ENCODE measurements around the gene CCDC117.
"Not testable (repeated sequence)": the region's sequence is repeated elsewhere in the genome, so short reads cannot be mapped to it uniquely, and the experiment has no call there.

The CCDC117 gene

GRCh38 chr22:28801845-28802594 lies 29.5 kb downstream of the CCDC117 start:
- no peak for DNase-seq (ENCODE audit: low read depth)

DNA sequence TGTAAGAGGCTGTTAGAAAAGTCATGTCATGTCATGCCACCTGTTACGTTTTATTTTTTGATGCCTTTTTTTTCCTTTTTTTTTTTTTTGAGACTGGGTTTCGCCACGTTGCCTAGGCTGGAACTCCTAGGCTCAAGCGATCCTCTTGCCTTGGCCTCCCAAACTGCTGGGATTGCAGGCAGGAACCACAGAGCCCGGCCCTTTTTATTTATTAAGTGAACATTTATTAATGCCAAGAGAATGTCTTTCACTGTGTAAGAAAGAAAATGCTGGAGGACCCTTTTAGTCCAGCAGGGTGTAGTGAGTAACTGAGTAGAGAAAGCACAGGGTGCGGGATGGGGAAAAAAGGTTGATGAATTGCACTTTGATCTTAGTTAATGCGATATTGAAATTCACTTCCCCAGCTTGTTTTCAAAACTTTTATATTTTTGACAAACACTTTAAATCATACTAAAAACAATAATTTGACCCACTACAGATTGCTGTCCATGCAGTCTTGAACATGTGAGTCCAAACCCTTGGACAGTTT lies 30.2 kb downstream of the CCDC117 start:
- DNase-seq (ENCODE audit: low read depth): no peak

DNA sequence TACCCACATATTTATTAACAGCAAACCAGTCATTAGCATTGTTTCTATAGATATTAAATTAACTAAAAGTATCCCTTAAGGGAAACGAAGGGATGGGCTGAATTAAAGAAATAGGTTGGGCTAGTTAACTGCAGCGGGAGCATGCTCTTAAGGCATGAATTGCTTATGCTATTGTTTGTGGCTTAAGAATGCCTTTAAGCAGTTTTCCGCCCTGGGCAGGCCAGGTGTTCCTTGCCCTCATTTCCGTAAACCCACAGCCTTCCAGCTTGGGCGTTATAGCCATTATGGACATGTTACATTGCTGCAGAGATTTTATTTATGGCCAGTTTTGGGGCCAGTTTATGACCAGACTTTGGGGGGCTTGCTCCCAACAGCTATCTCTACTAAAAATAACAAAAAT lies 32.9 kb downstream of the CCDC117 start:
- not testable (repeated sequence) for DNase-seq (ENCODE audit: low read depth)

- DNase-seq (ENCODE audit: low read depth): no peak
Measured at GRCh38 chr22:28808716-28809355, 36.3 kb downstream of the CCDC117 start.

- DNase-seq (ENCODE audit: low read depth): peak; percentile 12
Measured at GRCh38 chr22:28810821-28811491, 38.5 kb downstream of the CCDC117 start.

DNA sequence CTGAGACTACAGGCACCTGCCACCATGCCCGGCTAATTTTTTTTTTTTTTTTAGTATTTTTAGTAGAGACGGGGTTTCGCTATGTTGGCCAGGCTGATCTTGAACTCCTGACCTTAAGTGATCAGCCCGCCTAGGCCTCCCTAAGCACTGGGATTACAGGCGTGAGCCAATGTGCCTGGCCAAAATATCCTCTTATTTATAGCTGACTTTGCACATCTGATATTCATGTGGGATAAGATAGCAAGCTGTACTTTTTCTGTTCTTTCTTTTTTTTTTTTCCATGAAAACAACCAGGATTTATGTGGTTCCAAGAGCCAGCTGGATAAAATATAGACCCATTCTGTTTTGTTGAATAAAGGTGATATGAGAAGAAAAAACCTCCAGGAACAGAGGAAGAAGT lies 40.0 kb downstream of the CCDC117 start:
- DNase-seq (ENCODE audit: low read depth): no peak

- DNase-seq (ENCODE audit: low read depth): no peak
Measured at GRCh38 chr22:28813772-28814518, 41.5 kb downstream of the CCDC117 start.

- DNase-seq (ENCODE audit: low read depth): no peak
Measured at GRCh38 chr22:28815111-28815510, 42.6 kb downstream of the CCDC117 start.

- no peak for DNase-seq (ENCODE audit: low read depth)
Measured at GRCh38 chr22:28815729-28816128, 43.2 kb downstream of the CCDC117 start.

DNA sequence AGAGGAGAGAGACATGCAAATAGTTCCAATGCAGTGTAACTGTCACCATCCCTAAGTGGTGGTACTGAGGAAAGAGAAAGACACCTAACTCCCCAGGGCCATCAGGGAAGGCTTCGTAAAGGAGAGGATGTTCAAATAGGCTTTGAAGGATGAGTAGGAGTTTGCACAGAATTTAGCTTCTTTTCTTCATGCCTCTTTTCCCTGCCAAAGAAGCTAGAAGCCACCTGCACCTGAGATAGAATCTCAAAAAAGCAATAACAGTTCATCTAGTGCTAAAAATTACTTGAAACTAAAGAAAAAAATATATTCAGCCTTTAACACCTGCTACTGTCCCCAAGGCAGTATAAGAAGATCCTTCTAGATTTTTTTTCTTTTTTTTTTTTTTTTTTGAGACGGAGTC lies 44.6 kb downstream of the CCDC117 start:
- no peak for DNase-seq (ENCODE audit: low read depth)

DNA sequence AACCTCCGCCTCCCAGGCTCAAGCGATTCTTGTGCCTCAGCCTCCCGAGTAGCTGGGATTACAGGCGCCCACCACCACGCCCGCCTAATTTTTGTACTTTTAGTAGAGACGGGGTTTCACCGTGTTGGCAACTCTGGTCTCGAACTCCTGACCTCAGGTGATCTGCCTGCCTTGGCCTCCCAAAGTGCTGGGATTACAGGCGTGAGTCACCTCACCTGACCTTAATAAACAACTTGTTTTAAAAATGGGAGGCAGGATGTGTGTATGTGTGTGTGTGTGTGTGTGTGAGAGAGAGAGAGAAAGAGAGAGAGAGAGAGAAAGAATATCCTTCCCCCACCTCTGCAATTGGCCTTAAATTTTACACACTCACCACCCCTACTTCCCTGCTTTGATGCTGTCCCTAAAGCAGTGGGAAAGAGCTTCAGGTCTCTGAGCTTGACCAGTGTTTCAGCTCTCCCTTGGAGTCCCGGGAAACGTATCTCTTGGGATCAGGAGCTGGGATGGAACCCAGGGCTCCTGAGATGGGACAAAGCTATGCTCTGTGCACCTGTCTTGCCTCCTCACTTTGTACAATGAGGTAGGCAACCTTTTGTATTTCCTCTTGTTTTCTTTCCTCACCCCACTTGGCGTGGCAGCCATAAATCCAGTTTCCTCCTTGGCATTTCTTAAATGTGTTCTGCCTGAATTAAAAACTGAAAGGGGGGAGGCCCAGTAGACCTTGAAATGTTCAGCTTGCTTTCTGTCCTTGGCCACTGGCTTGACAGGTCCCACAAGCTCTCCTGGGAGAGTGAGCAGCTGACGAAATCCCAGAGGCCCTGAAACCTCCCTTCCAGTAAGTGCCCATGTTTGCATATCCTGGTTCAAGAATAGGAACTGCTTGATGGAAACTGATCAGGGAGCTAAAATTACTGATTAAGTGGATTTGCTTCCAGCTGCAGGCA lies 45.7 kb downstream of the CCDC117 start:
- no peak for DNase-seq (ENCODE audit: low read depth)

- DNase-seq (ENCODE audit: low read depth): no peak
Measured at GRCh38 chr22:28819253-28820096, 47.0 kb downstream of the CCDC117 start.

DNA sequence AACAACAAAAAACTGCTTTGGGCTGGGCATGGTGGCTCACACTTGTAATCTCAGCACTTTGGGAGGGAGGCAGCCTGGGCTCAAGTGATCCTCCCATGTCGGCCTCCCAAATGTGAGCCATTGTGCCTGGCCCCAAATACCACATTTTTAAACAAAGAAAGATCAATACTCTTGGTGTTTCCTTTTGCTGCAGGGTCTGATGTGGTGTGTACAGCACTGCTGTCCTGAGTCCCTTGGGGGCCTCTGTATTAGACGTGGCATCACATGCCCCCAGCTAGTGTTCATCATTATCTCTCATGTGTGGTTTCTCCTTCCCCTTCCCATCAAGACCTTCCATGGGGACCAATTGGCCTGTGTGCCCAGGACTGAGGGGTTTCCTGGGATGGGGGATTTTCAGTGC lies 48.4 kb downstream of the CCDC117 start:
- no peak for DNase-seq (ENCODE audit: low read depth)

GRCh38 chr22:28821452-28821851 lies 49.0 kb downstream of the CCDC117 start:
- no peak for DNase-seq (ENCODE audit: low read depth)

- DNase-seq (ENCODE audit: low read depth): no peak
Measured at GRCh38 chr22:28822930-28823551, 50.5 kb downstream of the CCDC117 start.

DNA sequence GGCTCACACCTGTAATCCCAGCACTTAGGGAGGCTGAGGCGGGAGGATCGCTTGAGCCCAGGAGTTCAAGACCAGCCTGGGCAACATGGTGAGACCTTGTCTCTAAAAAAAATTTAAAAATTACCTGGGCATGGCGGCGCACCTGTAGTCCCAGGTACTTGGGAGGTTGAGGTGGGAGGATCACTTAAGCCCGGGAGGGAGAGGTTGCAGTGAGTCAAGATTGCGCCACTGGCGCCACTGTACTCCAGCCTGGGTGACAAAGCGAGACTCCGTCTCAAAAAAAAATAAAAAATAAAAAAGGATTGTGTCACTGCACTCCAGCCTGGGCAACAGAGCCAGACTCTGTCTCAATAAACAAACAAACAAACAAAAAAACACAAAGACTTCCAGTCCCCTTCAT lies 52.0 kb downstream of the CCDC117 start:
- DNase-seq (ENCODE audit: low read depth): not testable (repeated sequence)

- DNase-seq (ENCODE audit: low read depth): not testable (repeated sequence)
Measured at GRCh38 chr22:28826430-28826829, 53.9 kb downstream of the CCDC117 start.

DNA sequence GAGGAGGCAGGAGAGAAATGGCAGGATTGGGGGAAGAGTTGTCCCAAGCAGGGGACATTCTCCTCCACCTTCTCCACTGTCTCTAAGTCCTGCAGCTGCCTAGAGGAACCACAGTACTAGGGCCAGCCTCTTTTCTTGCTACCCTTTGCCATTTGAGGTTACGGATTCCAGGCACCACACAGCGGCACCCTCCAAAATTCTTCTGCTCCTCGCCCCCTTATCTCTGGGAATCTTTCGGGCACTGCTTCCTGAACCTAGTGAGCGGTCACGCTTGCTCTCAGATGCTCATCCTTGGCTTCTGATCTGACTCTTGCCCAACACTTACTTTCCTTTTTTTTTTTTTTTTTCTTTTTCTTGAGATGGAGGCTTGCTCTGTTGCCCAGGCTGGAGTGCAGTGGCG lies 54.4 kb downstream of the CCDC117 start:
- DNase-seq (ENCODE audit: low read depth): no peak

- DNase-seq (ENCODE audit: low read depth): peak; percentile 61
Measured at GRCh38 chr22:28829358-28830181, 57.1 kb downstream of the CCDC117 start.

Measured in stimulated activated CD4-positive, alpha-beta T cell treated with anti-CD3 and anti-CD28 coated beads, Interleukin-2, amount 100 ng/mL, for 4 hours (primary cell).